ENCODE results near the gene SLCO4A1. TPM values are rescaled to one million over a fixed set of nuclear protein-coding genes. Genes with fewer than 3 reads are reported as not detected.

Gene SLCO4A1
- total RNA-seq, 4 donors from 2014 or later: 26.1 to 67.4 (median 55.6) TPM

DNA sequence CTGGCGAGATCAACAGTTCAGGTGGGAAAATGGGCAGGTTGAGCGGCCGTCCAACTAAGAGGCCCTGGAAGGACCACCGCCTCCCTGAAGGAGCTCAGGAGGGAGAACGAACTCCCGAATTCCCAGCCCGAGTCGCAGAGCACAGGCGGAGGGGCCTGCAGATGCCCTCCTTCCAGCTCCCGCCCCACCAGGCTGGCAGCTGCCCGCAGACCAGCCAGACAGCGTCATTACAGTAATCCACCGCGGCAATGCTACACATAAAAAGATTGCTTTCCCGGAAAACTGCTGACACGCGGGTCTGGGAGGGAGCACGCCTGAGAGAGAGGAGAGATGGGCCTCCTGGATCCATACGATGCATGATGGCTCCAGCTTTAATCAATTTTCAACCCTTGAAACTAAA is 30.5 kb upstream of the SLCO4A1 start:
- DNase-seq (ENCODE audit: low spot score) (no peak), ATAC-seq (ENCODE audit: low FRiP score) (no peak)
- TF ChIP-seq, protein P1, sequence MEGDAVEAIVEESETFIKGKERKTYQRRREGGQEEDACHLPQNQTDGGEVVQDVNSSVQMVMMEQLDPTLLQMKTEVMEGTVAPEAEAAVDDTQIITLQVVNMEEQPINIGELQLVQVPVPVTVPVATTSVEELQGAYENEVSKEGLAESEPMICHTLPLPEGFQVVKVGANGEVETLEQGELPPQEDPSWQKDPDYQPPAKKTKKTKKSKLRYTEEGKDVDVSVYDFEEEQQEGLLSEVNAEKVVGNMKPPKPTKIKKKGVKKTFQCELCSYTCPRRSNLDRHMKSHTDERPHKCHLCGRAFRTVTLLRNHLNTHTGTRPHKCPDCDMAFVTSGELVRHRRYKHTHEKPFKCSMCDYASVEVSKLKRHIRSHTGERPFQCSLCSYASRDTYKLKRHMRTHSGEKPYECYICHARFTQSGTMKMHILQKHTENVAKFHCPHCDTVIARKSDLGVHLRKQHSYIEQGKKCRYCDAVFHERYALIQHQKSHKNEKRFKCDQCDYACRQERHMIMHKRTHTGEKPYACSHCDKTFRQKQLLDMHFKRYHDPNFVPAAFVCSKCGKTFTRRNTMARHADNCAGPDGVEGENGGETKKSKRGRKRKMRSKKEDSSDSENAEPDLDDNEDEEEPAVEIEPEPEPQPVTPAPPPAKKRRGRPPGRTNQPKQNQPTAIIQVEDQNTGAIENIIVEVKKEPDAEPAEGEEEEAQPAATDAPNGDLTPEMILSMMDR (IDR thresholded peaks at IDR 0.05): no peak

DNA sequence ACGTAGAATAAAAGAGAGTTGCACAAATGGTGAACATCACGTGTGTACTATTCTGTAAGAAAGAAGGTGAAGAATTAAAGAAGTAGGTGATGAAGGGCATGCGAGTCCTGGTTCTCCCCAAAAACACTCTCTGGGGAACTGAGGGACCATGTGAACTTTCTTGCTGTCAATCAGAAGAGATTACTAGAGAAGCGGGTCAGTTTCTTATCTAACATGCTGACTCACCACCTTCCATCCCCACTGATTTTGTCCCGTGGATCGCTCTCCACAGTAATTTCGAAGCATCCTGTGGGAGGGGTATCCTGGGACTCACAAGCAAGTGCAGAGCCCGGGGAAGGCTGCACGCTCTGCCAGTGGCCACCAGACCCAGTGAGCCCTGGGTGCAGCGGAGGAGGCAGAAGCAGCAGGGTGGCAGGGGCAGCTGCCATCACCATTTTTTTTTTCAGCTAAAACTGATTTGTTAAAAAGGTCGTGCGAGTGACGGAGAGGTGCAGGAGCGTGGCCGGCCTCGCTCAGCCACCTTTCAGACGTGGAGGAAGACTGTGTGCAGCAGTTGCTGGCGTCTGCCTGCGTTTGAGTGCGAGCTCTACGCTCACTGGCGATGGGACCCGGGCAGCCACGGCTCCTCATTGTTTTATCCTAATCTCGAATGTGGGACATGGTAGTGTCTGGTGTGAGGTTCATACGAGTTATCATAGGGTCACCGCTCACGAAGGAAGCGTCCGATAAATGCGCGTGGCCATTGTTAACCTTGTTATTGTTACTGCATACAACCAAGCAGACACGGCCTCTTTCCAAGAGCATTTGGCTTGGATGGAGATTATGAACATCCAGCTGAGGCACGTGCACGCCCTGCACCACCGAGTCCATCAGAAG is 28.0 kb upstream of the SLCO4A1 start:
- TF ChIP-seq, protein P1 (IDR thresholded peaks at IDR 0.05): no peak
- ATAC-seq (ENCODE audit: low FRiP score) (no peak), DNase-seq (ENCODE audit: low spot score) (no peak)

DNA sequence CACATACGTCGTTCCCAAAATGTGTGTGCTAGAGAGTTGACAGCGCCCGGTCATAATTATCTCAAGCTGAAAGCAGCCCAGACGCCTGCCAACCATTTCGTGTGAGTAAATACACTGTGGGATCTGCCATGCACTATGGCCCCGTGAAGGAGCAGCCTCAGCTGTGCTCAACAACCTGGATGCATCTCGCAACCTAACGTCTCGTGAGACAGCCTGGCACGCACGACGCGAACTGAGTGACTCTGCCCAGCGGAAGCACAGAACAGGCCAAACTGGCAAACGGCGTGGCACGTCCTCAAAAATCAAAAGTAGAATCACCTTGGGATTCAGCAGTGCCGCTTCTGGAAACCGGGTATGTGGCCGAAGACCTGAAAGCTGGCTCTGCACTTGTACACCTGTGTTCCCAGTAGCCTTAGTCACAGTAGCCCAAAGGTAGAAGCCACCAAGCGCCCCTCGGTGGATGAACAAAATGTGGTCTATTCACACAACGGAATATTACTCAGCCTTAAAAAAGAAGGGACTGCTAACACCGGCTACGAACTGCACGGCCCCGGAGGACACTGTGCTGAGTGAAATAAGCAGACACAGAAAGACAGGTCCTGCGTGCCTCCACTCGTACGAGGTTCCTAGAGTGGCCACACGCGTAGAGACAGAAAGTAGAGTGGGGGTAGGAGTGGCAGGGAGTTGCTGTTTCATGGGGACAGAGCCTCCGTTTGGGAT is 27.2 kb upstream of the SLCO4A1 start:
- DNase-seq (ENCODE audit: low spot score) (no peak), ATAC-seq (ENCODE audit: low FRiP score) (no peak)
- TF ChIP-seq, protein P1 (IDR thresholded peaks at IDR 0.05): no peak

DNA sequence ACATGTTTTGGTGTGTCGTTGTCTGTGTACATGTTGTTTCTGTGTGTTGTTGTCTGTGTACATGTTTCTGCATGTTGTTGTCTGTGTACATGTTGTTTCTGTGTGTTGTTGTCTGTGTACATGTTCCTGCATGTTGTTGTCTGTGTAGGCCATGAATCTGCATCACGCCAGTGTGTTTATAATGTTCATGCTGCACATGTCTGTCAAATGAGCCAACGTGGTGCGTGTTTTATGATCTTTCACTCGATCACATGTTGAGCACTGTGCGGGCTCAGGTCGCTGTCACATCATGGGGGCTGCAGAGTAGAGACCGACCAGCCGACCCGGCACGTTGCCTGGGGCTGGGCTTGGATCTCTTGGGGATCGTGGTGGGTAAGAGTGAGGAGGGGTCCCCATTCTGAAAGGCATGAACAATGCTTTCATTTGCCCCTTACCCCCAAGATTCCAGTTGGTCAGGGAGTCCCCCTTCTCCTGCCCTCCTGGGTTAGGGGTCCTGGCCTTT is 26.5 kb upstream of the SLCO4A1 start:
- ATAC-seq (ENCODE audit: low FRiP score): no peak
- no peak for DNase-seq (ENCODE audit: low spot score)
- TF ChIP-seq, protein P1 (IDR thresholded peaks at IDR 0.05): no peak

DNA sequence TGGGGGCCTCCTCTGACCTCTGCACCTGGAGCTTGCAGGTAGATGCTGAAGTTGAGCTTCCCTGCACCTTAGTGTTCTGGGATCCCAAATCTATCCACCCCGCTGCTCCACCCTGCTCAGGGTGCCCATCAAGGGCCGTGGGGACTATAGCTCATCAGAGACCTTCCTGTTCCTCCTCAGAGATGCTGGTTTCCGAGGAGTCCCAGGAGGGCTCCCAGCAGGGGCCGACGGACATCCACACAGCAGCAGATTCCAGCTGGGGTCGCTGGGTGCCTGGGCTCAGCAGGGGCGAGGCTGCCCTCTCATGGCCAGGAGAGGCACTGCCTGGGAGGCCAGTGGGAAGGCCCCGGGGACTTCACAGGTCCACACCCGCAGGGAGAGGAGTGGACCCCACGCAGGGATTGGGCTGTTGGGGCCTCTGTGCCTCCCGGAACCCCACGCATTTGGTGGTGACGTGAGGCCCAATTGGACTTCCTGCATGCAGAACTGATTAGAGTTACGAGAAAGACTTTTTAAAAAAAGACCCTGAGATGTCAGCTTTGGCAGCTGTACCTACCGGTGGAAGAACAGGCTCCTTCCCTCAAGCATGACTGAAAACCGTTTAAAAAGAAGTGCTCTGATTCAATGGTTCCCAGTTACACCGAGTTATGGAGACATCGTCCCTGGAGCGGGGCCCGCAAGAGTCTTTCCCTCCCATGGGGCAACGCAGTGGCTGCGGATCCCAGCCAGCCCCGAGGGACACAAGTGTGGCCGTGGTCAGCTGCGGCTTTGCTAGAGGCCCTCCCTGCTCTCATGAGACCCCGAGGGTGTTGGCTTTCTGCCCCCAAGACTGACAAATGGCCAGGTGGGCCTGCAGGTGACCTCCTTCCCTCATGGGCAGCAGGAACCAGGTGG is 25.3 kb upstream of the SLCO4A1 start:
- ATAC-seq (ENCODE audit: low FRiP score) (peak; percentile 83), DNase-seq (ENCODE audit: low spot score) (peak; percentile 58)
- TF ChIP-seq, protein P1 (IDR thresholded peaks at IDR 0.05): peak in 1 of 3 donors; percentile 62

DNA sequence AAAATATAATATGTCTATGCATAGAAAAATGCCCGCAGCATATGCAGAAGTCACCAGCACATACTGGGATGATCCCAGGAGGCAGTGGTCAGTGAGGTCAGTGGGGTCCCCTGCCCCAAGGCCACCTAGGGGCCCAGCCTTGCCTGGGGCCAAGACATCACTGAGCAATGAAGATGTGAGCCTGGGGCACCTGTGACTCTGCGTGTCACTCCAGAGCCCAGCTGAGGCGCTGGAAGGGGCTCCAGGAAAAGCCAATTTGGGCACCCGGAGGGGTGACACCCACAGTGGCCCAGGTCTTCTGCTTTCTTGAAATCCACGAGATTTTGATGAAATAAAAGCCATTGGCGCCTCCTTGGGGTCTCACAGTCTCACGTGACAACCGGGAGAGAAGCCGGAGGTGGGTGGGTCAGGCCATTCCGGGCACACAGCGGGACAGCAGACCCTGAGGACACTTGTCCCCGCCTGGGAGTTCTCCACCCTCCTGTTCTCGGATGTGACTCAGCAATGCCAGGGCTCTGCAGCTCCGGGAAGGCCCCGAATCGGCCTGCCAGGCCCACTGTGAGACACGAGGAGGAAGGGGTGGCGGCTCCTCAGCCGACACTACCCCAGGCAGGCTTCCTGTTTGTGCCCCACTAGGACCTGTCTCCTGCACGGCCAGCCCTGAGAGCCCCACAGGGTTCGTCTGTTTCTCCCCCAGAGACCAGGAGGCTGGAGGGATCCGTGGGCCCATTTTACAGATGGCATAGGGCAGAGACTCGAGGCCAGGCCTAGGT is 24.4 kb upstream of the SLCO4A1 start:
- ATAC-seq (ENCODE audit: low FRiP score) (peak; percentile 11), DNase-seq (ENCODE audit: low spot score) (peak; percentile 50)
- TF ChIP-seq, protein P1 (IDR thresholded peaks at IDR 0.05): no peak

All from omental fat pad (tissue), 4 donors.